ENCODE results near the gene SLIT3. TPM values are rescaled to one million over a fixed set of nuclear protein-coding genes. Genes with fewer than 3 reads are reported as not detected.

SLIT3 gene
- total RNA-seq, 1 donor from 2014 or later: 0.22 TPM

DNA sequence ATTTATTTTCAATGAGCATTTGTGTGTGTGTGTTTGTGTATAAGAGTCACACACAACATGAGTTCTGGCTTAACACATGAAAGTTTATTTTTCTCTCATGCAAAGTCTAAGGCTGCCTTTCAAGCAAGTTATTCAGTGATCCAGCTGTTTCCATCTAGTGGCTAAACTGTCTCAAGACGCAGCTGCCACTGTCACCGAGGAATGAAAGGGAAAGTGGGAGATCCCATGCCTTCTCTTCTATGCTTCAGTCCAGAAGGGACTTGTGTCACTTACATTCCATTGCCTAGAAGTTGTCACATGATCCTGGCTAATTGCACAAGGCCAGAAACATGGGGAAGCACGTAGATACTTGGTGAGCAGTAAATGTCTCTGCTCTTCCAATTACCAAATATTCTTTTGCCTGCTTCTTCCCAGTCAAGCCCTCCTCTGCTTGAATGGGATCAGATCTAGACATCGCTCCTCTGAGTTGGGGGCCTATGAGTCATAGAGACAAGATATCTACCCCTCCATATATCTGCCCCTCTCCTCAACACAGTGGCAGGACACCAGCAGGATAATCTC lies 30.4 kb upstream of the SLIT3 start:
- H3K9me3 Mint-ChIP-seq: peaks cover 2% of the 10 kb centered on the region
- H4K20me1 ChIP-seq (ENCODE audit: low read depth): no peaks in the 10 kb centered on the region
- DNase-seq (ENCODE audit: low spot score): peak; percentile 29
- H3K4me3 ChIP-seq: no peak overlapping the region
- H2AFZ ChIP-seq (replicated peaks): no peak overlapping the region
- H3K36me3 Mint-ChIP-seq: no peaks in the 10 kb centered on the region
- no peaks in the 10 kb centered on the region for H3K9me3 ChIP-seq (ENCODE audit: low read depth)
- H3K4me2 ChIP-seq: no peak overlapping the region
- H3K36me3 ChIP-seq: no peaks in the 10 kb centered on the region
- TF ChIP-seq EZH2phosphoT487 (IDR thresholded peaks at IDR 0.05): no peak
- TF ChIP-seq, protein P1, sequence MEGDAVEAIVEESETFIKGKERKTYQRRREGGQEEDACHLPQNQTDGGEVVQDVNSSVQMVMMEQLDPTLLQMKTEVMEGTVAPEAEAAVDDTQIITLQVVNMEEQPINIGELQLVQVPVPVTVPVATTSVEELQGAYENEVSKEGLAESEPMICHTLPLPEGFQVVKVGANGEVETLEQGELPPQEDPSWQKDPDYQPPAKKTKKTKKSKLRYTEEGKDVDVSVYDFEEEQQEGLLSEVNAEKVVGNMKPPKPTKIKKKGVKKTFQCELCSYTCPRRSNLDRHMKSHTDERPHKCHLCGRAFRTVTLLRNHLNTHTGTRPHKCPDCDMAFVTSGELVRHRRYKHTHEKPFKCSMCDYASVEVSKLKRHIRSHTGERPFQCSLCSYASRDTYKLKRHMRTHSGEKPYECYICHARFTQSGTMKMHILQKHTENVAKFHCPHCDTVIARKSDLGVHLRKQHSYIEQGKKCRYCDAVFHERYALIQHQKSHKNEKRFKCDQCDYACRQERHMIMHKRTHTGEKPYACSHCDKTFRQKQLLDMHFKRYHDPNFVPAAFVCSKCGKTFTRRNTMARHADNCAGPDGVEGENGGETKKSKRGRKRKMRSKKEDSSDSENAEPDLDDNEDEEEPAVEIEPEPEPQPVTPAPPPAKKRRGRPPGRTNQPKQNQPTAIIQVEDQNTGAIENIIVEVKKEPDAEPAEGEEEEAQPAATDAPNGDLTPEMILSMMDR (IDR thresholded peaks at IDR 0.05): peak; percentile 22
- H3K4me1 Mint-ChIP-seq: peaks cover 7% of the 10 kb centered on the region
- H3K27me3 Mint-ChIP-seq (ENCODE audit: insufficient read depth, low read depth): no peaks in the 10 kb centered on the region
- H3K4me1 ChIP-seq: no peaks in the 10 kb centered on the region
- H3K4me3 Mint-ChIP-seq: no peak overlapping the region
- H3K9ac ChIP-seq: no peak overlapping the region
- no peak overlapping the region for H3K27ac Mint-ChIP-seq
- no peak overlapping the region for H3K27ac ChIP-seq
- no peaks in the 10 kb centered on the region for H3F3A ChIP-seq (ENCODE audit: low read depth)
- H3K79me2 ChIP-seq (ENCODE audit: low read depth): no peaks in the 10 kb centered on the region
- H3K27me3 ChIP-seq: peaks cover 8% of the 10 kb centered on the region

- H3K36me3 Mint-ChIP-seq: no peaks in the 10 kb centered on the region
- H2AFZ ChIP-seq (replicated peaks): no peak overlapping the region
- TF ChIP-seq, protein P1 (IDR thresholded peaks at IDR 0.05): no peak
- TF ChIP-seq EZH2phosphoT487 (IDR thresholded peaks at IDR 0.05) (no peak), EZH2 (IDR thresholded peaks at IDR 0.05) (no peak)
- no peaks in the 10 kb centered on the region for H4K20me1 ChIP-seq (ENCODE audit: low read depth)
- no peaks in the 10 kb centered on the region for H3K79me2 ChIP-seq (ENCODE audit: low read depth)
- H3K9ac ChIP-seq: no peak overlapping the region
- H3K27ac ChIP-seq: no peak overlapping the region
- no peaks in the 10 kb centered on the region for H3K4me1 Mint-ChIP-seq
- DNase-seq (ENCODE audit: low spot score): no peak
- H3F3A ChIP-seq (ENCODE audit: low read depth): no peaks in the 10 kb centered on the region
- no peak overlapping the region for H3K4me2 ChIP-seq
- no peak overlapping the region for H3K4me3 Mint-ChIP-seq
- peaks cover 2% of the 10 kb centered on the region for H3K9me3 Mint-ChIP-seq
- no peak overlapping the region for H3K27ac Mint-ChIP-seq
- no peaks in the 10 kb centered on the region for H3K4me1 ChIP-seq
- H3K27me3 Mint-ChIP-seq (ENCODE audit: insufficient read depth, low read depth): no peaks in the 10 kb centered on the region
- no peak overlapping the region for H3K4me3 ChIP-seq
- peaks cover 26% of the 10 kb centered on the region for H3K27me3 ChIP-seq
- no peaks in the 10 kb centered on the region for H3K9me3 ChIP-seq (ENCODE audit: low read depth)
- no peaks in the 10 kb centered on the region for H3K36me3 ChIP-seq
Observed at GRCh38 chr5:169328401-169328800, 27.5 kb upstream of the SLIT3 start.

DNA sequence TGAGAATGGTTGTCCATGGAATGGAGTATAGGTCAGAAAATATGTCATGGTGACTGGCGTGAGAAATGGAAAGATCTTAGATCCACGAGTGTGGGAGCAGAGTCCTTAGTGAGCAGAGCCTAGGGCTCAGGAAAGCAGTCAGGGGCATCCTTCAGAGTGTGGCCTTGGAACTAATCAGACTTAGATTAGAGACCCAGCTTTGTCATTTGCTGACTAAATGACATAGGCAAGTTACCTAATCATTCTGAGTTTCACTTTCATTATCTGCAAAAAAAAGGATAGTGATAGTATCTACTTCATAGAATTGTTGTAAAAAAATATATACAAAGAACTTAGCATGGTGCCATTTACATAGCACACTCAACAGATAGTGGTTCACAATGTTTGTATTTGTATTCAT lies 24.3 kb upstream of the SLIT3 start:
- Histone ChIP-seq H3K9ac (no peak overlapping the region), H3F3A (ENCODE audit: low read depth) (no peaks in the 10 kb centered on the region), H3K4me3 (no peak overlapping the region), H3K27ac (no peak overlapping the region), H3K79me2 (ENCODE audit: low read depth) (no peaks in the 10 kb centered on the region), H3K36me3 (no peaks in the 10 kb centered on the region), H3K9me3 (ENCODE audit: low read depth) (no peaks in the 10 kb centered on the region), H3K27me3 (peaks cover 48% of the 10 kb centered on the region), H3K4me1 (no peaks in the 10 kb centered on the region), H3K4me2 (no peak overlapping the region), H2AFZ (replicated peaks) (no peak overlapping the region), H4K20me1 (ENCODE audit: low read depth) (no peaks in the 10 kb centered on the region)
- no peaks in the 10 kb centered on the region for H3K4me1 Mint-ChIP-seq
- H3K4me3 Mint-ChIP-seq: no peak overlapping the region
- DNase-seq (ENCODE audit: low spot score): no peak
- no peak overlapping the region for H3K27ac Mint-ChIP-seq
- no peaks in the 10 kb centered on the region for H3K27me3 Mint-ChIP-seq (ENCODE audit: insufficient read depth, low read depth)
- H3K36me3 Mint-ChIP-seq: no peaks in the 10 kb centered on the region
- no peak for TF ChIP-seq EZH2phosphoT487 (IDR thresholded peaks at IDR 0.05)
- no peak for TF ChIP-seq EZH2 (IDR thresholded peaks at IDR 0.05)
- peaks cover 2% of the 10 kb centered on the region for H3K9me3 Mint-ChIP-seq

DNA sequence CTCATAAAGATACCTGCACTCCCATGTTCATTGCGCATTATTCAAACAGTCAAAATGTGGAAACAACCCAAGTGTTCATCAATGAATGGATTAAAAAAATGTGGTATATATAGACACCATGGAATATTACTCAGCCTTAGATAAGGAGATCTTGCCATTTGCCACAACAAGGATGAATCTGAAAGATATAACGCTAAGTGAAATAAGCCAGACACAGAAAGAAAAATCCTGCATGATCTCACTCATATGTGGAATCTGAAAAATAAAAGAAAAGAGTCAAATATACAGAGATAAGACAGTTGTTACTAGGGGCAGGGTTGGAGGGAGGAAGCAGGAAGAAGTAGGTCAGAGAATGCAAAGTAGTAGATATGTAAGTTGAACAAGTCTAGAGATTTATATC lies 17.6 kb upstream of the SLIT3 start:
- Histone ChIP-seq H3K27ac (no peak overlapping the region), H3K4me1 (no peaks in the 10 kb centered on the region), H3K4me2 (no peak overlapping the region), H3K79me2 (ENCODE audit: low read depth) (no peaks in the 10 kb centered on the region), H2AFZ (replicated peaks) (no peak overlapping the region), H3K9me3 (ENCODE audit: low read depth) (no peaks in the 10 kb centered on the region), H3K4me3 (no peak overlapping the region), H4K20me1 (ENCODE audit: low read depth) (no peaks in the 10 kb centered on the region), H3K9ac (no peak overlapping the region), H3K36me3 (no peaks in the 10 kb centered on the region), H3K27me3 (peaks cover 77% of the 10 kb centered on the region), H3F3A (ENCODE audit: low read depth) (no peaks in the 10 kb centered on the region)
- TF ChIP-seq EZH2 (IDR thresholded peaks at IDR 0.05): no peak
- TF ChIP-seq, protein P1 (IDR thresholded peaks at IDR 0.05): no peak
- no peaks in the 10 kb centered on the region for H3K36me3 Mint-ChIP-seq
- no peaks in the 10 kb centered on the region for H3K4me1 Mint-ChIP-seq
- no peak overlapping the region for H3K27ac Mint-ChIP-seq
- H3K4me3 Mint-ChIP-seq: no peak overlapping the region
- H3K27me3 Mint-ChIP-seq (ENCODE audit: insufficient read depth, low read depth): no peaks in the 10 kb centered on the region
- no peaks in the 10 kb centered on the region for H3K9me3 Mint-ChIP-seq
- DNase-seq (ENCODE audit: low spot score): no peak
